Progenitor cell of endocrine pancreas (in vitro differentiated cells): ENCODE results near the gene DAAM2. TPM values are rescaled to one million over a fixed set of nuclear protein-coding genes. Genes with fewer than 3 reads are reported as not detected.
A peak's percentile ranks its signal among the peaks of the same experiment; 100 is the strongest.

Experiments used
- DNase-seq: peaks from one replicate; pipeline ENCODE4 v3.0.0; 2021; ENCODE audit warnings: low spot score; ENCODE audit not compliant: unreplicated experiment
- H3K27ac Mint-ChIP-seq: 2 replicates; pipeline ENCODE4 v1.8.0; 2021; ENCODE audit warnings: mild to moderate bottlenecking, moderate library complexity, mixed read lengths
- H3K27me3 Mint-ChIP-seq: 2 replicates; pipeline ENCODE4 v1.8.0; 2021; ENCODE audit warnings: mixed read lengths
- H3K36me3 Mint-ChIP-seq: 2 replicates; pipeline ENCODE4 v1.8.0; 2022; ENCODE audit warnings: mixed read lengths; ENCODE audit not compliant: insufficient read depth
- H3K4me1 Mint-ChIP-seq: 2 replicates; pipeline ENCODE4 v1.8.0; 2021; ENCODE audit warnings: low read depth, mixed read lengths
- H3K4me3 Mint-ChIP-seq: 2 replicates; pipeline ENCODE4 v1.8.0; 2021; ENCODE audit warnings: low read depth, mild to moderate bottlenecking, moderate library complexity, mixed read lengths
- H3K9me3 Mint-ChIP-seq: 2 replicates; pipeline ENCODE4 v1.8.0; 2021; ENCODE audit warnings: low read depth, mixed read lengths
- CTCF ChIP-seq: fragments of 200-600 bp; sonication (generic); IDR thresholded peaks from one replicate; pipeline ENCODE4 v1.5.0; 2021; ENCODE audit warnings: antibody characterized with exemption, mild to moderate bottlenecking; ENCODE audit not compliant: unreplicated experiment
- total RNA-seq: library from RNA; stranded (reverse); gene quantifications from 2 replicates; pipeline ENCODE4 v1.2.1, GENCODE V29; 2021

The DAAM2 gene
- total RNA-seq, 1 donor from 2014 or later, result 6.3 TPM

GRCh38 chr6:39901116-39901655, 109.0 kb downstream of the DAAM2 start:
- no peak for TF ChIP-seq CTCF
- Mint-ChIP-seq H3K9me3 (no peaks in the 10 kb centered on the region), H3K27ac (no peak overlapping the region), H3K27me3 (peaks cover 7% of the 10 kb centered on the region), H3K4me3 (no peak overlapping the region), H3K36me3 (peaks cover 6% of the 10 kb centered on the region), H3K4me1 (no peaks in the 10 kb centered on the region)
- no peak for DNase-seq

- H3K27ac Mint-ChIP-seq, result no peak overlapping the region
- no peak for TF ChIP-seq CTCF
- H3K36me3 Mint-ChIP-seq, result peaks cover 6% of the 10 kb centered on the region
- H3K4me1 Mint-ChIP-seq, result no peaks in the 10 kb centered on the region
- no peak for DNase-seq
- no peaks in the 10 kb centered on the region for H3K9me3 Mint-ChIP-seq
- H3K4me3 Mint-ChIP-seq, result no peak overlapping the region
- peaks cover 7% of the 10 kb centered on the region for H3K27me3 Mint-ChIP-seq
These were observed 109.5 kb downstream of the DAAM2 start for GRCh38 chr6:39901670-39902069.

GRCh38 chr6:39902136-39902535, 110.0 kb downstream of the DAAM2 start:
- no peak overlapping the region for H3K27ac Mint-ChIP-seq
- H3K36me3 Mint-ChIP-seq, result peaks cover 6% of the 10 kb centered on the region
- no peaks in the 10 kb centered on the region for H3K4me1 Mint-ChIP-seq
- H3K4me3 Mint-ChIP-seq, result no peak overlapping the region
- TF ChIP-seq CTCF, result no peak
- no peak for DNase-seq
- H3K27me3 Mint-ChIP-seq, result peaks cover 3% of the 10 kb centered on the region
- H3K9me3 Mint-ChIP-seq, result no peaks in the 10 kb centered on the region

- Mint-ChIP-seq H3K4me1 (no peaks in the 10 kb centered on the region), H3K27ac (peak overlapping the region; percentile 50), H3K9me3 (no peaks in the 10 kb centered on the region), H3K27me3 (no peaks in the 10 kb centered on the region), H3K4me3 (no peak overlapping the region), H3K36me3 (peaks cover 3% of the 10 kb centered on the region)
- DNase-seq, result no peak
- no peak for TF ChIP-seq CTCF
These were observed 110.8 kb downstream of the DAAM2 start for GRCh38 chr6:39902786-39903465.

- Mint-ChIP-seq H3K4me1 (no peaks in the 10 kb centered on the region), H3K9me3 (no peaks in the 10 kb centered on the region), H3K36me3 (peaks cover 5% of the 10 kb centered on the region), H3K27me3 (no peaks in the 10 kb centered on the region), H3K27ac (no peak overlapping the region), H3K4me3 (no peak overlapping the region)
- TF ChIP-seq CTCF, result no peak
- DNase-seq, result no peak
These were observed 111.5 kb downstream of the DAAM2 start for GRCh38 chr6:39903656-39904055.
